Breast epithelium (tissue), 4 donors: ENCODE data around the gene TRPM5. TPM values are rescaled to one million over a fixed set of nuclear protein-coding genes. Genes with fewer than 3 reads are reported as not detected.

Experiments
- DNase-seq, 2 donors: peaks; one replicate each; pipeline ENCODE4 v3.0.0-alpha.2; 2019; ENCODE audit warnings: low spot score in 2 of 2
- H3K27ac ChIP-seq, 2 donors: fragments of 200-600 bp; sonication (generic) in 1 of 2; one replicate each; pipeline ENCODE4 v1.5.1; 2016 to 2019; ENCODE audit warnings: mild to moderate bottlenecking in 1 of 2
- H3K27me3 ChIP-seq, 2 donors: fragments of 200-600 bp; sonication (generic) in 1 of 2; one replicate each; pipeline versions ENCODE4 v1.5.1 to v1.6.0; 2017 to 2019; ENCODE audit warnings: control low read depth in 1 of 2, mild to moderate bottlenecking in 1 of 2
- H3K36me3 ChIP-seq: fragments of 200-600 bp; one replicate; pipeline ENCODE4 v1.5.1; 2019
- H3K4me1 ChIP-seq, 2 donors: fragments of 200-600 bp; sonication (generic); one replicate each; pipeline ENCODE4 v1.5.1; 2016 to 2019; ENCODE audit warnings: control low read depth in 1 of 2
- H3K4me3 ChIP-seq, 3 donors: fragments of 200-600 bp; sonication (generic); 1 replicate in 2 of 3; 2 replicates in 1 of 3; pipeline ENCODE4 v1.5.1; 2016 to 2019; ENCODE audit warnings: mild to moderate bottlenecking in 3 of 3, moderate library complexity in 2 of 3
- H3K9me3 ChIP-seq, 2 donors: fragments of 200-600 bp; sonication (generic) in 1 of 2; one replicate each; pipeline ENCODE4 v1.5.1; 2016 to 2019; ENCODE audit warnings: control low read depth in 1 of 2
- CTCF ChIP-seq, 3 donors: fragments of 450-650 bp; IDR thresholded peaks; one replicate each; pipeline ENCODE4 v1.5.1; 2016 to 2017; ENCODE audit warnings: antibody characterized with exemption in 3 of 3, mild to moderate bottlenecking in 3 of 3, moderate library complexity in 3 of 3
- POLR2A ChIP-seq: fragments of 450-650 bp; IDR thresholded peaks from one replicate; pipeline ENCODE4 v1.6.1; 2016; ENCODE audit warnings: antibody characterized with exemption, mild to moderate bottlenecking, moderate library complexity
- POLR2AphosphoS5 ChIP-seq, 3 donors: sonication (generic); formaldehyde crosslinking; IDR thresholded peaks; one replicate each; pipeline ENCODE4 v1.6.1; 2017; ENCODE audit warnings: antibody characterized with exemption in 3 of 3
- intact Hi-C: fragments of 100-400 bp; cut with DNase I; formaldehyde crosslinking; loops from one replicate; pipeline ENCODE4 v1.15.1; 2023; ENCODE audit warnings: low total_unique reads
- total RNA-seq, 3 donors: library from RNA; depleted of rRNA; stranded (reverse); fragments of >200 nt; gene quantifications; one replicate each; pipeline ENCODE4 v1.1.0, GENCODE V29; 2016

The TRPM5 gene
- total RNA-seq, 3 donors from 2014 or later, result not detected

- H3K9me3 ChIP-seq, result no peaks in the 10 kb centered on the region
- H3K36me3 ChIP-seq, result no peaks in the 10 kb centered on the region
- no peaks in the 10 kb centered on the region for H3K4me1 ChIP-seq
- no peak overlapping the region for H3K4me3 ChIP-seq
- no peak for DNase-seq
- intact Hi-C loops, result loop anchor here (5.0 kb wide), 1 partner anchor 460 kb away; no protein-coding TSS in a partner anchor
- H3K27ac ChIP-seq, result no peak overlapping the region
- peaks cover 0 to 9% of the 10 kb centered on the region in 2 donors for H3K27me3 ChIP-seq
- TF ChIP-seq POLR2A (no peak), POLR2AphosphoS5 (IDR thresholded peaks at IDR 0.05) (no peak), CTCF (IDR thresholded peaks at IDR 0.05) (no peak)
Measured at GRCh38 chr11:2432171-2432621, 12.1 kb downstream of the TRPM5 start.

DNA sequence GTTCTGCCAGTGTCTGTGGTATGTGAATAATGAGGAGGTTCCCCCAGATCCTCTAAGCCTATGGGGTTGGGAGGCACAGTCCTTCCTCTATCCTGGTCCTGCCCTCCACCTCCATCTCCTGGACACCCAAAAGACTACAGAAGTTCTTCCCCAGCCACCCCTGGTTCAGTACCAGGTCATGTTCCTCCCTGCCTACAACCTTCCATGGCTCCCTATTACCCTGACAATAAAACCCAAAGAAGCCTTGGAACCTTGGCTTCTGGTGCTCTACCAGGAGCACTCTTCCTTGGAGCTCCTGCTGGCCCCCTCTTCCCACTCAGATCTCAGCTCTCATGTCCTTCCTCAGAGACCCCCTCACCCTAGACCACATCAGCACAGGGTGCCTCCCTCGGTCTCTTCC, 12.9 kb downstream of the TRPM5 start:
- Histone ChIP-seq H3K27ac (no peak overlapping the region), H3K4me3 (no peak overlapping the region), H3K9me3 (no peaks in the 10 kb centered on the region), H3K4me1 (no peaks in the 10 kb centered on the region), H3K27me3 (peaks cover 0 to 4% of the 10 kb centered on the region in 2 donors), H3K36me3 (no peaks in the 10 kb centered on the region)
- no peak for DNase-seq
- no peak for TF ChIP-seq POLR2AphosphoS5 (IDR thresholded peaks at IDR 0.05)
- no peak for TF ChIP-seq POLR2A
- no peak for TF ChIP-seq CTCF (IDR thresholded peaks at IDR 0.05)
- intact Hi-C loops, result loop anchor here (5.0 kb wide), 1 partner anchor 461 kb away; no protein-coding TSS in a partner anchor

DNA sequence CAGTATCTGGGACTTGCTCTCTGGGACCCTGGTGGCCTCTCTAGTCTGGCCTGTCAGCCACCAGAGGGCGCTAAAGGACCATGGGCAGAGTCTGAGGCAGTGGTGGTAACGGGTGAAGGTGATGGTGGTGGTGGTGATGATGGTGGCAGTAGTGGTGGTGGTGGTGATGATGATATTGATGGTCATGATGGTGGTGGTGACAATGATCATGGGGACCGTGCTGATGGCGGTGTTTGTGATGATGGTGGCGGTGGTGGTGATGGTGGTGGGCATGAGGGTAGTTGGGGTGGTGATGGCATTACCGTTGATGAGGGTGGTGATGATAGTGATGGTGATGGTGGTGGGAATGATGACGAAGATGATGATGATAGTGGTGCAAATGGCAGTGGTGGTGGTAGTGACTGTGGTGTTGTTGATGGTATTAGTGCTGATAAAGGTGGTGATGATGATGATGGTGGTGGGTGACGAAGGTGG, 16.0 kb downstream of the TRPM5 start:
- no peaks in the 10 kb centered on the region for H3K36me3 ChIP-seq
- no peak overlapping the region for H3K4me3 ChIP-seq
- peak; percentile 70 to 75 for DNase-seq
- H3K27ac ChIP-seq, result no peak overlapping the region
- H3K4me1 ChIP-seq, result no peaks in the 10 kb centered on the region
- H3K27me3 ChIP-seq, result no peaks in the 10 kb centered on the region
- H3K9me3 ChIP-seq, result no peaks in the 10 kb centered on the region
- intact Hi-C loops, result loop anchor here (5.0 kb wide), 1 partner anchor 104 kb away; no protein-coding TSS in a partner anchor
- no peak for TF ChIP-seq POLR2A
- TF ChIP-seq POLR2AphosphoS5 (IDR thresholded peaks at IDR 0.05), result no peak
- TF ChIP-seq CTCF (IDR thresholded peaks at IDR 0.05), result peak; percentile 62 to 98 (median 82)

GRCh38 chr11:2427721-2428321, 16.5 kb downstream of the TRPM5 start:
- no peaks in the 10 kb centered on the region for H3K27me3 ChIP-seq
- no peaks in the 10 kb centered on the region for H3K9me3 ChIP-seq
- H3K4me1 ChIP-seq, result no peaks in the 10 kb centered on the region
- TF ChIP-seq CTCF (IDR thresholded peaks at IDR 0.05), result no peak
- TF ChIP-seq POLR2AphosphoS5 (IDR thresholded peaks at IDR 0.05), result no peak
- no peak for TF ChIP-seq POLR2A
- no peaks in the 10 kb centered on the region for H3K36me3 ChIP-seq
- no peak overlapping the region for H3K4me3 ChIP-seq
- intact Hi-C loops, result loop anchor here (5.0 kb wide), 1 partner anchor 104 kb away; no protein-coding TSS in a partner anchor
- no peak overlapping the region for H3K27ac ChIP-seq
- DNase-seq, result no peak

DNA sequence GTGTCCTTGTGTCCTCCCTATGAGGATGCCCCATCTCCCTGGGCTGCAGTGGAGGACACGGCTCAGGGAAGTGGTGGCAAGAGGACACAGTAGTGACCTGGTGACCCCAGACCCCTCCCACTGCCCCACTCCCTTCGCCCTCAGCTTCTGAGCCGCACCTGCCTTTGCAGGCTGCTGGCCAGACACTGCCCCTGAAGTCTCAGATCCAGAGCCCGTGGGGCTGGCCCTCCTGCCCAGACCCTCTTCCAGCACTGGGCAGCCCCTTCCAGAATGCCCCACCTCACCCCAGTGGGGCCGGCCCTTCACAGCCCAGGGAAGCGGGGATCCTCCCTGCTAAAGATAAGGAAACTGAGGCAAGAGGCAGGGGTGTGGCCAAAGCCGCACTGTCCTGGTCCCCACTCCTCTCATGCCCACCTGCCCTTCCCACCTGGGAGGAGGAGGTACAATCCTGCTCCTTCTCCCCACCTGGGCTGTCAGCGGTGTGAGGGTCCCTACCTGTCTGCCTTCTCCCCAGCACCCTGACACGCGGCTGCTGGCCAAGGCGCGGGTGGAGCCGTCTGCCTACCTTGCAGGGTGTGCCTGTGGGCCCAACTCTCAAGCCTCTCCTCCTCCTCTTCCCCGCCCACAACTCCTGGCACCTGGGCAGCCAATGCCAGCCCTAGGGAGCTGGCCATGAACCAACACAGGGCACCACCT, 17.3 kb downstream of the TRPM5 start:
- TF ChIP-seq POLR2AphosphoS5 (IDR thresholded peaks at IDR 0.05) (no peak), CTCF (IDR thresholded peaks at IDR 0.05) (no peak), POLR2A (no peak)
- no peak for DNase-seq
- intact Hi-C loops, result loop anchor here (5.0 kb wide), 1 partner anchor 105 kb away; no protein-coding TSS in a partner anchor
- no peak overlapping the region for H3K27ac ChIP-seq
- H3K4me3 ChIP-seq, result no peak overlapping the region
- peaks cover 0 to 4% of the 10 kb centered on the region in 2 donors for H3K27me3 ChIP-seq
- no peaks in the 10 kb centered on the region for H3K9me3 ChIP-seq
- H3K36me3 ChIP-seq, result no peaks in the 10 kb centered on the region
- no peaks in the 10 kb centered on the region for H3K4me1 ChIP-seq
